ENCODE data around the gene JARID2. TPM values are rescaled to one million over a fixed set of nuclear protein-coding genes. Genes with fewer than 3 reads are reported as not detected.
A peak's percentile ranks its signal among the peaks of the same experiment; 100 is the strongest.

The JARID2 gene
- total RNA-seq, 1 experiment from 2014 or later: 23.6 TPM

DNA sequence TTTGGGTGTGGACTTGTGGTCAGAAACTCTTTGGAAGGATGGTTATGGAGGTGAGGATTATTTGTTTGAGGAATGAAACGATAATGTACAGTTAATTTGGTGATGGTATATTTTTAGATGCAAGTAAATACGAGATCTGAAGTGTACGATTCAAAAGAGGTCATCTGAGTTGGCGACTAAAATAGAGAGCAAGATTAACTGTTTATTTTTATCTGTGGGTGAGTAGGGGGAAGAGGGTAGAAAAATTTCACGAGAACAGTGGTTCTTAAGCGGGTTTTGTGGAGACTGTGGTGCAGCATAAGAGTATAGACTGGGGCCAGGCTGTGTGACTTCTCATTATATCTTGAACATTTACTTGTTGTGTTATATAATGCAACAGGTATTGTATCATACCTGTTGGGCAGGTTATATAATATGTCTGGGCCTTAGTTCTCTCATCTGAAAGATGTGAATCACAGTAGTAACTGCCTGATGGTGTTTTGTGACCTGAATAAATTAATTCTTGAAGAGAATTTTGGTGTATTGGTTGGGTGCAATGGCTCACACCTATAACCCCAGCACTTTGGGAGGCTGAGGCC lies 171.2 kb downstream of the JARID2 start:
- intact Hi-C loops (cut with micrococcal nuclease): no loop called here
- no peak for TF ChIP-seq POLR2A (IDR thresholded peaks at IDR 0.05; ENCODE audit: borderline replicate concordance, extremely low read depth, insufficient read depth, insufficient read length)
- TF ChIP-seq EZH2phosphoT487 (IDR thresholded peaks at IDR 0.05; ENCODE audit: borderline replicate concordance): no peak
- TF ChIP-seq ELF1 (IDR thresholded peaks at IDR 0.05; ENCODE audit: borderline replicate concordance, low read depth): no peak
- TF ChIP-seq EZH2 (IDR thresholded peaks at IDR 0.05): no peak
- no peak for TF ChIP-seq ZFX (IDR thresholded peaks at IDR 0.05)
- no peak for TF ChIP-seq EGR1 (IDR thresholded peaks at IDR 0.05; ENCODE audit: low read depth)
- no peak for TF ChIP-seq RAD21 (IDR thresholded peaks at IDR 0.05; ENCODE audit: low read depth)
- no peak for TF ChIP-seq POLR2AphosphoS5 (IDR thresholded peaks at IDR 0.05; ENCODE audit: low read depth, low read length)
- TF ChIP-seq TCF7L2 (IDR thresholded peaks at IDR 0.05; ENCODE audit: borderline replicate concordance, extremely low read depth, insufficient read depth, insufficient read length): no peak
- no peak for TF ChIP-seq SIN3A (IDR thresholded peaks at IDR 0.05; ENCODE audit: low read depth)
- TF ChIP-seq YY1 (IDR thresholded peaks at IDR 0.05; ENCODE audit: extremely low read depth, insufficient replicate concordance, low read depth, low read length): no peak
- H3K4me1 ChIP-seq (ENCODE audit: control insufficient read depth in 1 of 2, insufficient read depth in 2 of 2, low read length in 2 of 2): no peaks in the 10 kb centered on the region

DNA sequence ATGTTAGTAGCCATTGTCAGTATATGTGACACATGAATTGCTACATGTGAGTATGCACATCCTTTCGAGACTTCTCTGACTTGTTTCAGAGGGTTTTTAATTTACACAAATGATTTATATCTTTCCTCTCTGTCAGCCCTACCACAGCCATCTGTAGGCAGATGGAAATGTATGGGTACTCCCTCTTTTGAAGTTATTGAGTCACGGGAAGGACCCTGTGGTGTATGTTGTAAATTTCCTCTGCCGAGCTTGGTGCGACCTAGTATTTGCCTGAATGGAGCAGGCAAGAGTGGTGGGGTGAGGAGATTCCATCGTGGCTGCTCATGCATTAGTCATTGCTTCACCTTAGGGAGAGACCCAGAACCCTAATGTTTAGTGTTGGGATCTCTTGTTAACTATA lies 171.9 kb downstream of the JARID2 start:
- Histone ChIP-seq H3K79me2 (ENCODE audit: insufficient read depth, low read length) (peaks cover 15% of the 10 kb centered on the region; the same call in 1 of the 2 replicates), H3K27ac (ENCODE audit: low read depth, low read length) (no peak overlapping the region), H2AFZ (ENCODE audit: low read depth, low read length, poor library complexity, severe bottlenecking) (no peak overlapping the region), H3K27me3 (ENCODE audit: insufficient read depth, low read length) (no peaks in the 10 kb centered on the region), H3K4me1 (ENCODE audit: control insufficient read depth in 1 of 2, insufficient read depth in 2 of 2, low read length in 2 of 2) (no peaks in the 10 kb centered on the region), H3K36me3 (ENCODE audit: control insufficient read depth in 1 of 2, insufficient read depth in 2 of 2, low read length in 2 of 2) (no peaks in the 10 kb centered on the region), H3K4me3 (replicated peaks in 1 of 2; ENCODE audit: low read depth in 1 of 2, low read length in 2 of 2) (no peak overlapping the region), H3K9ac (ENCODE audit: low read length) (no peak overlapping the region), H3K9me3 (ENCODE audit: control insufficient read depth in 1 of 2, insufficient read depth in 1 of 2, low read depth in 1 of 2, low read length in 2 of 2) (peaks cover 3 to 8% of the 10 kb centered on the region in 2 experiments), H4K20me1 (ENCODE audit: insufficient read depth) (no peaks in the 10 kb centered on the region), H3K4me2 (ENCODE audit: low read length) (no peak overlapping the region), H3K9me2 (ENCODE audit: insufficient read depth) (no peaks in the 10 kb centered on the region)
- TF ChIP-seq JUND (IDR thresholded peaks at IDR 0.05) (no peak), CBX3 (IDR thresholded peaks at IDR 0.05; ENCODE audit: low read depth) (no peak), FOSL1 (IDR thresholded peaks at IDR 0.05; ENCODE audit: low read depth) (0 out of 2 replicates have a peak, but pooled peaks have one; percentile 4)
- no TSS peak for BruUV-seq (replicated peaks)
- RAD21 ChIA-PET (ENCODE audit: low non-redundant PET in 1 of 2, low total read pairs in 2 of 2, uncharacterized antibody in 2 of 2, unreplicated experiment in 2 of 2): no interaction called here
- CTCF ChIA-PET: no interaction called here
- DNase-seq (ENCODE audit: low read depth, low spot score) (no peak), ATAC-seq (peak; percentile 30; the same call in 1 of the 2 replicates)
- POLR2A ChIA-PET: no interaction called here
- intact Hi-C loops (cut with micrococcal nuclease): no loop called here

More for the DNA sequence above, 171.2 kb downstream of the JARID2 start:
- H3K4me3 ChIP-seq (replicated peaks in 1 of 2; ENCODE audit: low read depth in 1 of 2, low read length in 2 of 2): no peak overlapping the region
- no peak overlapping the region for H3K9ac ChIP-seq (ENCODE audit: low read length)
- no peak overlapping the region for H2AFZ ChIP-seq (ENCODE audit: low read depth, low read length, poor library complexity, severe bottlenecking)
- H3K27ac ChIP-seq (ENCODE audit: low read depth, low read length): no peak overlapping the region
- no peaks in the 10 kb centered on the region for H4K20me1 ChIP-seq (ENCODE audit: insufficient read depth)
- ATAC-seq (no peak), DNase-seq (ENCODE audit: low read depth, low spot score) (no peak)
- no TSS peak for BruUV-seq (replicated peaks)
- no peak overlapping the region for H3K4me2 ChIP-seq (ENCODE audit: low read length)
- peaks cover 12% of the 10 kb centered on the region; the same call in 1 of the 2 replicates for H3K79me2 ChIP-seq (ENCODE audit: insufficient read depth, low read length)
- H3K27me3 ChIP-seq (ENCODE audit: insufficient read depth, low read length): no peaks in the 10 kb centered on the region
- ChIA-PET POLR2A (no interaction called here), CTCF (no interaction called here), RAD21 (ENCODE audit: low non-redundant PET in 1 of 2, low total read pairs in 2 of 2, uncharacterized antibody in 2 of 2, unreplicated experiment in 2 of 2) (no interaction called here)
- H3K36me3 ChIP-seq (ENCODE audit: control insufficient read depth in 1 of 2, insufficient read depth in 2 of 2, low read length in 2 of 2): no peaks in the 10 kb centered on the region
- no peaks in the 10 kb centered on the region for H3K9me2 ChIP-seq (ENCODE audit: insufficient read depth)
- H3K9me3 ChIP-seq (ENCODE audit: control insufficient read depth in 1 of 2, insufficient read depth in 1 of 2, low read depth in 1 of 2, low read length in 2 of 2): peaks cover 3 to 8% of the 10 kb centered on the region in 2 experiments
